ENCODE measurements around the gene PPM1L.
A peak's percentile ranks its signal among the peaks of the same experiment; 100 is the strongest.

The PPM1L gene

GRCh38 chr3:160883373-160883772 lies 127.3 kb downstream of the PPM1L start:
- DNase-seq (ENCODE audit: low read depth), result no peak
- TF ChIP-seq, protein P1, sequence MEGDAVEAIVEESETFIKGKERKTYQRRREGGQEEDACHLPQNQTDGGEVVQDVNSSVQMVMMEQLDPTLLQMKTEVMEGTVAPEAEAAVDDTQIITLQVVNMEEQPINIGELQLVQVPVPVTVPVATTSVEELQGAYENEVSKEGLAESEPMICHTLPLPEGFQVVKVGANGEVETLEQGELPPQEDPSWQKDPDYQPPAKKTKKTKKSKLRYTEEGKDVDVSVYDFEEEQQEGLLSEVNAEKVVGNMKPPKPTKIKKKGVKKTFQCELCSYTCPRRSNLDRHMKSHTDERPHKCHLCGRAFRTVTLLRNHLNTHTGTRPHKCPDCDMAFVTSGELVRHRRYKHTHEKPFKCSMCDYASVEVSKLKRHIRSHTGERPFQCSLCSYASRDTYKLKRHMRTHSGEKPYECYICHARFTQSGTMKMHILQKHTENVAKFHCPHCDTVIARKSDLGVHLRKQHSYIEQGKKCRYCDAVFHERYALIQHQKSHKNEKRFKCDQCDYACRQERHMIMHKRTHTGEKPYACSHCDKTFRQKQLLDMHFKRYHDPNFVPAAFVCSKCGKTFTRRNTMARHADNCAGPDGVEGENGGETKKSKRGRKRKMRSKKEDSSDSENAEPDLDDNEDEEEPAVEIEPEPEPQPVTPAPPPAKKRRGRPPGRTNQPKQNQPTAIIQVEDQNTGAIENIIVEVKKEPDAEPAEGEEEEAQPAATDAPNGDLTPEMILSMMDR (conservative IDR thresholded peaks at IDR 0.05; ENCODE audit: low read length), result no peak
- H3K4me3 ChIP-seq (ENCODE audit: low read length), result no peak overlapping the region

GRCh38 chr3:160885791-160886286 lies 129.8 kb downstream of the PPM1L start:
- H3K4me3 ChIP-seq (ENCODE audit: low read length), result no peak overlapping the region
- TF ChIP-seq, protein P1 (conservative IDR thresholded peaks at IDR 0.05; ENCODE audit: low read length), result no peak
- peak; percentile 22 for DNase-seq (ENCODE audit: low read depth)

DNA sequence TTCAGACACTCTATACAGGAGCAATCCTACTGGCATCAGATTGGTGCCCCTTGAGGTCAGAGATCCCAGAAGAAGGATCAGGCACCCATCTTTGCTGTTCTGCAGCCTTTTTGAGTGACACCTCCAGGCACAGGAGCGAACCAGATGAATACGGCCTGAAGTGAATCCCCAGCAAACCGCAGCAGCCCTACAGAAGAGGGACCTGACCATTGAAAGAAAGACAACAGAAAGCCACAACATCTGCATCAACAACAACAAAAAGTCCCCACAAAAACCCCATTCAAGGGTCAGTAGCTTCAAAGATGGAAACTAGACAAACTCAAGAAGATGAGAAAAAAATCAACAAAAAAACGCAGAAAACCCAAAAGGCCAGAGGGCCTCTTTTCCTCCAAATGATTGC lies 130.4 kb downstream of the PPM1L start:
- TF ChIP-seq, protein P1 (conservative IDR thresholded peaks at IDR 0.05; ENCODE audit: low read length), result no peak
- DNase-seq (ENCODE audit: low read depth), result no peak
- H3K4me3 ChIP-seq (ENCODE audit: low read length), result no peak overlapping the region

GRCh38 chr3:160893207-160893606 lies 137.2 kb downstream of the PPM1L start:
- no peak overlapping the region for H3K4me3 ChIP-seq (ENCODE audit: low read length)
- TF ChIP-seq, protein P1 (conservative IDR thresholded peaks at IDR 0.05; ENCODE audit: low read length), result no peak
- no peak for DNase-seq (ENCODE audit: low read depth)

GRCh38 chr3:160904691-160905090 lies 148.7 kb downstream of the PPM1L start:
- TF ChIP-seq, protein P1 (conservative IDR thresholded peaks at IDR 0.05; ENCODE audit: low read length), result no peak
- no peak overlapping the region for H3K4me3 ChIP-seq (ENCODE audit: low read length)
- no peak for DNase-seq (ENCODE audit: low read depth)

- TF ChIP-seq, protein P1 (conservative IDR thresholded peaks at IDR 0.05; ENCODE audit: low read length), result no peak
- no peak for DNase-seq (ENCODE audit: low read depth)
- H3K4me3 ChIP-seq (ENCODE audit: low read length), result no peak overlapping the region
Observed at GRCh38 chr3:160906646-160907045, 150.6 kb downstream of the PPM1L start.

- TF ChIP-seq, protein P1 (conservative IDR thresholded peaks at IDR 0.05; ENCODE audit: low read length), result no peak
- no peak for DNase-seq (ENCODE audit: low read depth)
- H3K4me3 ChIP-seq (ENCODE audit: low read length), result no peak overlapping the region
Observed at GRCh38 chr3:160909917-160910316, 153.9 kb downstream of the PPM1L start.

Measured in AG10803 (cell line).